GM12878 (cell line): ENCODE data around the gene THOC5. TPM values are rescaled to one million over a fixed set of nuclear protein-coding genes. Genes with fewer than 3 reads are reported as not detected.

Source experiments
- ASH2L ChIP-seq: fragments of 300-600, 200-600 bp; sonication (generic); IDR thresholded peaks from 2 replicates; pipeline ENCODE4 v1.6.1; 2017; ENCODE audit warnings: low read depth, mild to moderate bottlenecking, borderline replicate concordance
- ATF2 ChIP-seq: IDR thresholded peaks from 2 replicates; pipeline ENCODE4 v1.6.1; 2012; ENCODE audit warnings: low read length, inconsistent platforms
- BRCA1 ChIP-seq: IDR thresholded peaks from 2 replicates; pipeline ENCODE4 v1.6.1; 2011; ENCODE audit warnings: low read depth, low read length, improper control_type of control experiment
- CBX5 ChIP-seq: sonication (generic); IDR thresholded peaks from 2 replicates; pipeline ENCODE4 v1.6.1; 2016; ENCODE audit warnings: low read depth, moderate library complexity, mild to moderate bottlenecking, inconsistent platforms
- CEBPZ ChIP-seq: fragments of 150-350 bp; IDR thresholded peaks from 2 replicates; pipeline ENCODE4 v1.6.1; 2016; ENCODE audit warnings: low read depth, low read length
- EGR1 ChIP-seq, 2 experiments: IDR thresholded peaks; 1 replicate in 1 of 2; 2 replicates in 1 of 2; pipeline ENCODE4 v1.6.1; 2011 to 2012; ENCODE audit warnings: low read depth in 2 of 2, low read length in 2 of 2, borderline replicate concordance in 1 of 2, mild to moderate bottlenecking in 1 of 2, moderate library complexity in 1 of 2
- HCFC1 ChIP-seq: fragments of 150-350 bp; IDR thresholded peaks from 2 replicates; pipeline ENCODE4 v1.6.1; 2014; ENCODE audit warnings: low read length
- HSF1 ChIP-seq: fragments of 150-350 bp; IDR thresholded peaks from 2 replicates; pipeline ENCODE4 v1.6.1; 2014; ENCODE audit warnings: mild to moderate bottlenecking, low read depth, low read length
- MEF2B ChIP-seq: fragments of 450-650 bp; IDR thresholded peaks from 2 replicates; pipeline ENCODE4 v1.6.1; 2018; ENCODE audit warnings: mild to moderate bottlenecking, moderate library complexity; ENCODE audit not compliant: partially characterized antibody, poor library complexity, severe bottlenecking
- MYB ChIP-seq: fragments of 150-350 bp; IDR thresholded peaks from 2 replicates; pipeline ENCODE4 v1.6.1; 2014; ENCODE audit warnings: mild to moderate bottlenecking, low read depth, low read length, borderline replicate concordance
- RUNX3 ChIP-seq: IDR thresholded peaks from 2 replicates; pipeline ENCODE4 v1.6.1; 2012; ENCODE audit warnings: low read length, inconsistent platforms
- TBL1XR1 ChIP-seq: IDR thresholded peaks from 2 replicates; pipeline ENCODE4 v1.6.1; 2012; ENCODE audit warnings: low read depth, low read length, improper control_type of control experiment
- ZNF274 ChIP-seq: IDR thresholded peaks from one replicate; pipeline ENCODE4 v1.8.0; 2011; ENCODE audit not compliant: insufficient read length, insufficient read depth
- ZNF592 ChIP-seq: fragments of 450-650 bp; IDR thresholded peaks from 2 replicates; pipeline ENCODE4 v1.6.1; 2017; ENCODE audit warnings: mild to moderate bottlenecking, moderate library complexity
- polyA plus RNA-seq, 11 experiments: library from polyadenylated mRNA; depleted of rRNA in 4 of 11; unstranded in 6 of 11; stranded (reverse) in 5 of 11; fragments of >200 nt; fragmentation: Nextera tagmentation in 4 of 11; fragmentation: Illumina TruSeq in 1 of 11; extraction: Ambion mirVana in 4 of 11; extraction: Trizol in 1 of 11; gene quantifications; 1 replicate in 1 of 11; 2 replicates in 10 of 11; pipeline versions ENCODE4 v1.2.1 to v1.2.3, GENCODE V29; 2011 to 2016; ENCODE audit warnings: inconsistent platforms in 2 of 11, missing spikeins in 2 of 11, low read depth in 1 of 11
- total RNA-seq, 4 experiments: library from RNA; depleted of rRNA in 3 of 4; stranded (reverse); fragments of >200 nt in 3 of 4; fragmentation: Illumina TruSeq in 1 of 4; extraction: Trizol in 1 of 4; gene quantifications; 2 replicates each; pipeline versions ENCODE4 v1.2.1 to v1.2.3, GENCODE V29; 2013 to 2021
- TF ChIP-seq, protein P1 (sequence below): fragments of 450-650 bp; IDR thresholded peaks from 2 replicates; pipeline ENCODE4 v1.6.1; 2017; ENCODE audit warnings: mild to moderate bottlenecking, moderate library complexity

The THOC5 gene
- total and polyA plus RNA-seq, 10 of the 15 experiments (the other 5 are each of a cell fraction or from before 2014, with no cell fraction given) = 20.9 to 44.9 (median 31.4) TPM

DNA sequence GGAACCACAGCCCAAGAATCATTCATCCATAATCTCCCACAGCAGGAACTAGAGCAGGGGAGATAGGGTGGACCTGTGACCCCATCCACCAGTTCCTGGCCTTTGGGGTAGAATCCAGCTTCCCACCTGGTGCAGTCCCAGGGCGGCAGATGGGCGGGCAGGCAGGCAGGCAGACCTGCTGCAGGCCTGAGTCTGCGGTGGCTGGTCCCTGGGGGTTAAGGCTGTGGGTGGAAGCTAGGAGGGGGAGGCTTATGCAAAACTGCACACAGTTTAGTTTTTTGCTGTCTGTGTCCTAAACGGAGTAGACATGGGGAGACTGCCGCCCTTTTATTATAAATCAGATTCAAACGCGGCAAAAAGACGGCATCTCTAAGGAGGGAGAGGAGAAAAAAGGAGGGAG is 78.0 kb downstream of the THOC5 start (continued):
- TF ChIP-seq MEF2B = peak; percentile 92
- no peak for TF ChIP-seq ASH2L
- no peak for TF ChIP-seq HCFC1
- TF ChIP-seq, protein P1, sequence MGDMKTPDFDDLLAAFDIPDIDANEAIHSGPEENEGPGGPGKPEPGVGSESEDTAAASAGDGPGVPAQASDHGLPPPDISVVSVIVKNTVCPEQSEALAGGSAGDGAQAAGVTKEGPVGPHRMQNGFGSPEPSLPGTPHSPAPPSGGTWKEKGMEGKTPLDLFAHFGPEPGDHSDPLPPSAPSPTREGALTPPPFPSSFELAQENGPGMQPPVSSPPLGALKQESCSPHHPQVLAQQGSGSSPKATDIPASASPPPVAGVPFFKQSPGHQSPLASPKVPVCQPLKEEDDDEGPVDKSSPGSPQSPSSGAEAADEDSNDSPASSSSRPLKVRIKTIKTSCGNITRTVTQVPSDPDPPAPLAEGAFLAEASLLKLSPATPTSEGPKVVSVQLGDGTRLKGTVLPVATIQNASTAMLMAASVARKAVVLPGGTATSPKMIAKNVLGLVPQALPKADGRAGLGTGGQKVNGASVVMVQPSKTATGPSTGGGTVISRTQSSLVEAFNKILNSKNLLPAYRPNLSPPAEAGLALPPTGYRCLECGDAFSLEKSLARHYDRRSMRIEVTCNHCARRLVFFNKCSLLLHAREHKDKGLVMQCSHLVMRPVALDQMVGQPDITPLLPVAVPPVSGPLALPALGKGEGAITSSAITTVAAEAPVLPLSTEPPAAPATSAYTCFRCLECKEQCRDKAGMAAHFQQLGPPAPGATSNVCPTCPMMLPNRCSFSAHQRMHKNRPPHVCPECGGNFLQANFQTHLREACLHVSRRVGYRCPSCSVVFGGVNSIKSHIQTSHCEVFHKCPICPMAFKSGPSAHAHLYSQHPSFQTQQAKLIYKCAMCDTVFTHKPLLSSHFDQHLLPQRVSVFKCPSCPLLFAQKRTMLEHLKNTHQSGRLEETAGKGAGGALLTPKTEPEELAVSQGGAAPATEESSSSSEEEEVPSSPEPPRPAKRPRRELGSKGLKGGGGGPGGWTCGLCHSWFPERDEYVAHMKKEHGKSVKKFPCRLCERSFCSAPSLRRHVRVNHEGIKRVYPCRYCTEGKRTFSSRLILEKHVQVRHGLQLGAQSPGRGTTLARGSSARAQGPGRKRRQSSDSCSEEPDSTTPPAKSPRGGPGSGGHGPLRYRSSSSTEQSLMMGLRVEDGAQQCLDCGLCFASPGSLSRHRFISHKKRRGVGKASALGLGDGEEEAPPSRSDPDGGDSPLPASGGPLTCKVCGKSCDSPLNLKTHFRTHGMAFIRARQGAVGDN = no peak
- no peak for TF ChIP-seq ZNF274
- TF ChIP-seq CBX5 = no peak
- TF ChIP-seq CEBPZ = no peak
- TF ChIP-seq TBL1XR1 = 0 out of 2 replicates have a peak, but pooled peaks have one; percentile 33
- no peak for TF ChIP-seq BRCA1
- TF ChIP-seq ATF2 = no peak
- peak; percentile 65 for TF ChIP-seq RUNX3
- TF ChIP-seq ZNF592 = no peak
- no peak for TF ChIP-seq MYB
- TF ChIP-seq EGR1 (IDR thresholded peaks at IDR 0.05; ENCODE audit: borderline replicate concordance in 1 of 2, low read depth in 2 of 2, low read length in 2 of 2) = peak in 1 of 2 experiments; percentile 54; a peak in 1 of 3 replicates
- TF ChIP-seq HSF1 = no peak
